Activated CD4-positive, CD25-positive, alpha-beta regulatory T cell treated with anti-CD3 and anti-CD28 coated beads, Interleukin-2, amount 50 U/mL, for 72 hours (primary cell): ENCODE measurements around the gene H2BK1.

Experiments used
- DNase-seq: peaks from one replicate; pipeline ENCODE4 v3.0.0; 2021

The H2BK1 gene

GRCh38 chr7:151231080-151231479 is 20.8 kb upstream of the H2BK1 start:
- no peak for DNase-seq

- DNase-seq = no peak
Observed at GRCh38 chr7:151229249-151229648, 19.0 kb upstream of the H2BK1 start.

- DNase-seq = no peak
Observed at GRCh38 chr7:151228024-151228866, 18.0 kb upstream of the H2BK1 start.

GRCh38 chr7:151226875-151227782 is 16.8 kb upstream of the H2BK1 start, which contains the start of gene ABCF2:
Gene ABCF2 (minus strand): TSS chr7:151227205. CDS start chr7:151226458, 747 bp downstream.
- peak; percentile 94 for DNase-seq

- no peak for DNase-seq
Observed at GRCh38 chr7:151226560-151226874, 16.2 kb upstream of the H2BK1 start.

GRCh38 chr7:151225948-151226510 is 15.7 kb upstream of the H2BK1 start:
- DNase-seq = no peak

GRCh38 chr7:151223728-151224127 is 13.4 kb upstream of the H2BK1 start:
- no peak for DNase-seq

- DNase-seq = no peak
Observed at GRCh38 chr7:151218170-151218569, 7.9 kb upstream of the H2BK1 start.

- DNase-seq = no peak
Observed at GRCh38 chr7:151215396-151215795, 5.1 kb upstream of the H2BK1 start.

- DNase-seq = no peak
Observed at GRCh38 chr7:151213826-151214225, 3.5 kb upstream of the H2BK1 start.

- DNase-seq = no peak
Observed at GRCh38 chr7:151212626-151213025, 2.3 kb upstream of the H2BK1 start.

- DNase-seq = no peak
Observed at GRCh38 chr7:151211155-151211772, 976 bp upstream of the H2BK1 start.

- no peak for DNase-seq
Observed at GRCh38 chr7:151209588-151209987, 700 bp downstream of the H2BK1 start.

- no peak for DNase-seq
Observed at GRCh38 chr7:151208253-151208862, 1.9 kb downstream of the H2BK1 start.

GRCh38 chr7:151207804-151208203 is 2.5 kb downstream of the H2BK1 start:
- DNase-seq = no peak

- DNase-seq = no peak
Observed at GRCh38 chr7:151207315-151207714, 3.0 kb downstream of the H2BK1 start.

- no peak for DNase-seq
Observed at GRCh38 chr7:151206914-151207313, 3.4 kb downstream of the H2BK1 start.

GRCh38 chr7:151205730-151206129 is 4.6 kb downstream of the H2BK1 start:
- DNase-seq = no peak

- no peak for DNase-seq
Observed at GRCh38 chr7:151204383-151205032, 5.8 kb downstream of the H2BK1 start.

GRCh38 chr7:151202836-151203235 is 7.5 kb downstream of the H2BK1 start:
- DNase-seq = no peak

- no peak for DNase-seq
Observed at GRCh38 chr7:151201751-151202150, 8.5 kb downstream of the H2BK1 start.

GRCh38 chr7:151201344-151201743 is 8.9 kb downstream of the H2BK1 start:
- DNase-seq = no peak
